ENCODE measurements around the gene MACROH2A1.

MACROH2A1 gene

DNA sequence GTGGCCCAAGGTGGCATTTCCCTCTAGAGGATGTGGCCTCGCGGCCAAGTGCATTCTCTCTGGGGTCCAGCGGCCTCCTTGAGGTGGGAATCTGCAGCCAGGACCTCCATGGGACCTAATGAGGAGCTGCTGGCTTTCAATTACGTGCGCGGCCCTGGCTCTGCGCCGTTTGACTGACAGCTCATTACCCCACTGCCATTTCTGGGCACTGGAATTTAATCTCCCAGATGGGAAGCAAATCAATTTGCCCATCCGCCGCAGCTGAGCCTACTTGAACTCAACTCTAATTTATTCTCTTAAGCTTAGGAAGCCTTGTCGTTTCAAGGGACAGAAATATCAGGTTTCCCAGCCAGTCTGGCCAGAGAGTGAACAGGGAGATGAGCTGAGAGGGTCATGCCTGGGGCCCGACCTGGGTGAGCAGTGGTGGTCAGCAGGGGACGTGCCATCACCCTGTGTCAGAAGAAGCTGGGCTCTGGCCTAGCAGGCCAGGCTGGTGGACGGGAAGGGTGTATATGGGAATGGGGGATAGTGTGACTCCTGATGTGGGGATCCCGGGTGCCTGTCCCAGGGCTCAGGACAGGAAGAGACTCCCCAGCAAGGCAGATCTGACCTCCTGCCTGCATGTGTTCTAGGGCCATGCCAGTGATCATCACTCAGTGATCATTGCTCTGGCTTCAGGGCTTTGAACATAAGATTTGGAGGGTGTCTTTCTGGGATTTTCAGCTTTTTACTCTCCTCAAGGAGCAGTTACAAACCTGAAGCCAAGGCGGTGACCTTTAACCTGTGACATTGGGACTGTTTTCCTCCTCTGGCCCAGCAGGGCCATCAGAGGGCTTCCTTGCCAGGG is 69.7 kb downstream of the MACROH2A1 start:
- DNase-seq = peak; percentile 51

GRCh38 chr5:135328128-135328687 is 70.8 kb downstream of the MACROH2A1 start:
- DNase-seq = peak; percentile 55

- DNase-seq = peak; percentile 44
These were observed 71.5 kb downstream of the MACROH2A1 start for GRCh38 chr5:135327429-135328127.

DNA sequence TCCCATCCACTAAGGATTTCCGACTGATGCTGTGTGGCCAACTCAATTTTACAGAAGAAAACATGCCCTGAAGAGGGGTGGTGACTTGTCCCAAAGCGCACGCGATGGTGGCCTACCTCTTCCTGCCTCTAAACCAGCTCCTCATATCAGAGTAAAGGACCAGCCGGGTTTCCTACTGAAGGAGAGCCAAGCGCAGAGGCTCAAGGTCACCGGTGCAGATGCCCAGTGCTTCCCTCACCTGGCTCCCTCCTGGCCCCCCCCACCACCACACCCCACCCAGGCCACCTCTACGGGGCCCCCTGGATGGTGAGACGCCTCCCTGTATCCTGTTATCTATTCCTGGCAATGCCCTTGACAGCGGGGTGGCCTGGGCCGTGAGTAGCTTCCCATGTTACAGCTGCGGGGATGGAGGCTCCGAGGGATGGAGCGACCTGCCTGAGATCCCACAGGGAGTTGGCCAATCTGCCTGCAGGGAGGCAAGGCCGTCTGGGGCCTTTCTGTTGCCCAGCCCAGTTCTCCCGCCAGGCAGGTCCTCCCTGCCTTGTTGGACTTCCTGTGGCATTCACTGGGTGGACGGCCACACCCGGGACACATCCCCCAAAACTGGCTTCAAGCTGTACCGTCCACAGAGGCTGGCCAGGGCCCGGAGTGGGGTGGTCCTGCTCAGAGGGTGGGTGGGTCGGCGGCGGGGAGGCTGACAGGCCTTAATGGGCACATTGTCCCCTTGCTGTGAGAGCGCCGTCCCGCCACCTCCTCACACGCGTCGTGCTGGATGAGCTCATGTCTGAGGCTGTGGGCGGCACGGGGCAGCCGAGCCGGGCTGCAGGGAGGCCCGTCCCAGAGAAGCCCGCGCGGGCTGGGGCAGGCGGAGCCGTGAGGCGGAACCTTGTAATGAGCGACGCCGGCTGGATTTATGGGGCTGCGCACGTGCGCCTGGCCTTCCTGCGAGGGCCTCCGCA is 72.5 kb downstream of the MACROH2A1 start:
- peak; percentile 58 for DNase-seq

GRCh38 chr5:135324897-135325650 is 74.0 kb downstream of the MACROH2A1 start:
- DNase-seq = peak; percentile 63

GRCh38 chr5:135324160-135324559 is 74.9 kb downstream of the MACROH2A1 start:
- peak; percentile 46 for DNase-seq

GRCh38 chr5:135323701-135324132 is 75.3 kb downstream of the MACROH2A1 start:
- peak; percentile 34 for DNase-seq

GRCh38 chr5:135323227-135323626 is 75.8 kb downstream of the MACROH2A1 start:
- DNase-seq = peak; percentile 27

- no peak for DNase-seq
These were observed 76.3 kb downstream of the MACROH2A1 start for GRCh38 chr5:135322744-135323143.

DNA sequence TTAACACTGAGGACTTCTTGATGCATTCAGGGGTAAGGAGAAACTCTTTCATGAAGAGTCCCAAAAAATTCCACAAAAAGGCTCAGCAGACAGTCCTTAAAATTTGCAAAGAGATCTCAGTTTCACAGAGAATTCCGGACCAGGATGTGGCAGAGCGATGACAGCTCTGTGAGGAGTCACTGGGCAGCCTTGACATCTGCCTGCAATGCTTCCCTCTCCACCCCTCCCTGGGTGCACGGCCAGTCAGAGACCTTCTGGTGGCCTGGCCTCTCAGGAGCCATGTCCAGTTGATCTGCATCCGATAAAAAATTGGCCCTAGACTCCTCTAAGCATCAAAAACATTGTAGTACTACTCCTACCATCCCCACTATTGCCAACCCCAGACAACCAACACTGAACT is 76.8 kb downstream of the MACROH2A1 start:
- peak; percentile 28 for DNase-seq

DNA sequence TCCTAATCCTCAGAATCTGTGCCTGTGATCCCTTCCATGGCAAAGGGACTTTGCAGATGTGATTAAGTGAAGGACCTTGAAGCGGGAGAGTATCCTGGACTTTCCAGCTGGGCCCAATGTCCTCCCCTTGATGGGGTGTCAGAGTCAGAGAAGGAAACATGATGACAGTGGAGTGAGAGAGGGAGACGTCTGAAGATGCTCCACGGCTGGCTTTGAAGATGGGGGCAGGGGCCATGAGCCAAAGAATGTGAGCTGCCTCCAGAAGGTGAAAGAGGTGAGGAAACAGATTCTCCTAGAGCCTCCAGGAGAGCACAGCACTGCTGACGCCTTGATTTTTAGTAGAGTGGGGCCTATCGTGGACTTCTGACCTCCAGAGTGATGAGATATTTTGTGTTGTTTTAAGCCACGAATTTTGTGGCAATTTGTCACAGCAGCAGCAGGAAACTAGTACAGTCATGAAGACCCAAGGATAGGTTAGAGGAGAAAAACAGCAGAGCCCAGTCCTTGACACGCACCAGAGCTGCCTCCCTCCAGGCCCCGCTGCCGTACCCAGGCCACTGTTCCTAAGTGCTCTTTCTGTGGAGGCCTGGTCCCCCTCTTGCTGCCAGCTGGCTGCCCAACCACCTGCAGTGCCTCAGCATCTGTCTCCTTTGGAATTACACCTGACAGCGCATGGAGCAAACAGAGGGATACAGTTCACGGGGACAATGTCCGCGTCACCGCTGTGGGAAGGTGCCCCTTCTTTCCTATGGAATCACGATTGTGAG is 78.1 kb downstream of the MACROH2A1 start:
- peak; percentile 31 for DNase-seq

DNA sequence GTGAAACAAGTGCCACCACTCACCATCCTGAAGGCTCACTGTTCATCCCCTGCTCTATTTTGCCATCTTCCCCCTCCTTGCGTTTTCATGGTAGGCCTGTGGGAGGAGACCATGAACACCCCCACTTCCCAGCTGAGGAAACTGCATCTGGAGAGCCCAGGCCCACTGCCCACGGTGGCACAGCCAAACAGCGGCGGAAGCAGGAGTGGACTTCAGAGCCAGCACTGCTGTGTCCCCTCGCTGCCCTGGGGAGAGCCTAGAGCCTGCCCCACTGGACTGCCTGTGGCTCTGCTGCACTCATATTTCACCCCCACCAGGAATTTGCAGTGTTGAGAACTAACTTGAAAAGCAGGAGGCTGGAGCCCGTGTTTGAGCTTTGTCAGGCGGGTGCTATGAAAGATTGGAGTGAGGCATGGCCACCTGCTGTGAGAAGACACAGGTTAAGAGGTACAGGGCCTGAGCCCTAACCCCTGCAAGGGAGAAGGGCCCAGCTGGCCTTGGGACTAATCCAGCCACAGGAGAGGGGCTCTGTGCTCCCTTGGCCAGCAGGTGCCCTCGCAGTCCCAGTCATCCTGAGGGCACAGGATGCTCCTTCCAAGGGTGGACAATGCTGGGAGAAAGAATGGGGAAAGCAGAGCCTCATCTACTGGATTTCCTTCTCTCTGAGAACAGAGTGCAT is 79.0 kb downstream of the MACROH2A1 start:
- peak; percentile 41 for DNase-seq

DNA sequence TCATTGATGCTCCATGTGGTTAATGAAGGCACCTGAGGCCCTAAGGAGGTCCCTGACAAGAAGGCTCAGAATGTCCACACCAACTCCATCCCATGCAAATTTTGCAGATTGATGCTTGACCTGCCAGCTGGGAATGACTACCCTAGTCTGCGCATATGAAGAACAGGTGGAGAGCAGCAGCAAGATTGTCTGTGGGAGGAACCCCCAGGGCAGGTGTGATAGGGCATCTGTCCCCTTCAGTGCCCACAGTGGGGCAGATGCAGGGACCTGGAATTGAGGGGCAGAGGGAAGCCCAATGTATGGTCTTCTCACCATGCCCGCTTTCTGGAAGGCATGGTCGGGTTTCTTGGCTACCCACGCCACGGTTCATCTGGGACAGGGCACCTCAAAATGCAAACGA is 79.6 kb downstream of the MACROH2A1 start:
- peak; percentile 50 for DNase-seq

DNA sequence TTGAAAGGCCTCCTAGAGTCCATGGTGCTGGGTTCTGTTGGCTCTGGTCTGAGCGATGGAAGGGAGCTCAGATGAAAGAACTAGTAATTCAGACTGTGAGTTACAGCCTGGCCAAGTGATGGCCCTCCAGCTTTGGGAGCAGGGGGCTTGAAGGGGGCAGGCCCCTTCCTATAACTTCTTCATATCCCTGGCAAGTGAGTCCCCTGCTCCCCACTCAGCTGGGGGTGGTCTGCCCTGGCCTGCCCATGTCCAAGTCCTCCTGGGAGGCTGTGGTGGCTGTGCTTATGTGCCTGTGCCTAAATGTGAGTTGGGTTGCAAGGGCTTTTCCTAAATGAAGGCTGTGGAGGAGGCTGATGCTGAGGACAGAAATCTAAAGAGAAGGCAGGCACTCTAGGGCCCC is 80.1 kb downstream of the MACROH2A1 start:
- DNase-seq = peak; percentile 60

DNA sequence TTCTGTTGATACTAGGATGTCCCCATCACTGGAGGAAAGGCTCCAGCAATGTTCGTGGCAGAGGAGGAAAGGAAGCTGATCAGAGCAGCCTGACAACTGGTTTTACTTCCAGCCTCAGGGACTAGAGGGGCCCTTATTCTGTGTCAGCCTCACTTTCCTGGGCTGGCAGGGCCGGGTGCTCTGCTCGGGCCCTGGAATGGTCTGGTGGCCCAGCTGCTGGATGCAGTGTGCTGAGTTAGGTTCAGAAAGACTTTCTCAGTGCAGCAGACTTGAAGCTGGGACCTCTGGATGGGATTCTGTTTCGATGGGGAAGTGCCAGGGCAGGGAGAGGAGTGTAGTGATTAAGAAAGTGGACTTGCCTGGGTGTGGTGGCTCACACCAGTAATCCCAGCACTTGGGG is 81.0 kb downstream of the MACROH2A1 start:
- DNase-seq = peak; percentile 38

DNA sequence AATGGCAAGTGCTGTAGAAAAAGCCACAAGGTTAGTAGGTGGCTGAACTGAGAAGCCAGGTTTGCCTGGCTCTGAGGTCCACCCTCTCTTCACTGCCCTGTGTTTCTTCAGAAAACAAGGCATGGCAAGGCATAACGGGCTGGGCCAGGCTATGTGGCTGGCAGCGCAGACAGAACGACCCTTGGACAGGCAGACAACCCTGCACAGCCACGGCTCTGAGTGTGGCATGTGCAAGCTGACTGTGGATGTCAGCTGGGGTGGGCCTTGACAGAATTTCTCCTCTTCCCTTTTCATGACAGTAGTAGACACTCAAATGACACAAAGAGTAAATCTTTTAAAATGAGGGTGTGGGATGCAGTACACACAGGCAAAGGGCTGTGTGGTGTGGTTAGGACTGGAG is 81.7 kb downstream of the MACROH2A1 start:
- DNase-seq = peak; percentile 39

DNA sequence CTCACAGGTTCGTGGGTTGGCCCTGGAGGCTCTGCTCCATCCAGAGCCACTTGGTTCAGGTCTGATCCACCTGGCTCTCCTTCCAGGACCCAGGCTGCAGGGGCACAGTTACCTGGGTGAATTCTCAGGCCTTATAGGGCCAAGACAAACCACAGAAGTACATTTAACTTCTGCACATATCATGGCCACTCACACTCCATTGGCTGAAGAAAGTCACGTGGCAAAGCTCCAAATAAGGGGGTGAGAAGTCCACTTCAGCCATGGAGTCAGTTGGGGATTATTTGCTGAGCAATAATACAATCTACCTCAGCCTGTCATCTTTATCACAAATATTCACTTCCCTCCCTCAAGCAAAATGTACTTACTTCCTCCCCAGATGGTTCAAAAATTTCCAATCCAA is 83.6 kb downstream of the MACROH2A1 start:
- no peak for DNase-seq

DNA sequence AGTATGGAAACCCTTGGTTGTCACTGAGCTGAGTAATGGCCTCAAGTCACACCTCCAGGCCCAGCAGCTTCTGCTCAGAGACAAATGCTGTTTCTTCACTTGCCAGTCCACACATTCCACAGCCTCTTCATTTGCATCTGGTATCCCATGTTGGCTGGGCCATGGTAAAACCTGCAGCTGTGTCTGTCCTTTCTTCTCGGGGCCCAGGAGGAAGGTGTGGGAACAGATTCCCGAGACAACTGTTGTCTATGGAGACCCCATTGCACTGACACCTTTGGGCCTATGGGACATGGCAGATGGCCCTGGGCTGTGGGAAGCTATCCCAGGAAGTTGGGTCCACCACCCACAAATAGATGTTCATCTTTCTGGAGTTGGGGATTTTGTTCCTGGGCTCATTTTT is 85.1 kb downstream of the MACROH2A1 start:
- no peak for DNase-seq

DNA sequence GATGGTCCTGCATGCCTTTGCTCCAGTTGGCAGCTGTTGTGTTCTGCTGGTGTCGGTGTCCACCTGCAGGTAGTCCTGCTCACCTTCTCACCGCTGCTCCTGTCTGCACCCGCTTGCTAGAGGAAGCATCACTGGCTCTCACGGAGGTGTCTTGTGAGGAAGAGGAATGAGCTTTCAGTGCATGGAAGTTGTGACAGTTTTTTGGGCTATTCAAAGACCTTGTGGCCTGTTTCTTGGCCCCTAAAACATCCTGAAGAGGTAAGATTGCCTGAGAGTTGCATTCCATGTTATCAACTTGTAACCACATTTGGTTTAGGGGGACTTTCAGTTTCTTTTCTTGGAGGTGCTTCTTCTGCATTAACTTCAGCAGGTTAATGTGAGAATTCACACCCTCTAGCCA is 85.6 kb downstream of the MACROH2A1 start:
- peak; percentile 36 for DNase-seq

DNA sequence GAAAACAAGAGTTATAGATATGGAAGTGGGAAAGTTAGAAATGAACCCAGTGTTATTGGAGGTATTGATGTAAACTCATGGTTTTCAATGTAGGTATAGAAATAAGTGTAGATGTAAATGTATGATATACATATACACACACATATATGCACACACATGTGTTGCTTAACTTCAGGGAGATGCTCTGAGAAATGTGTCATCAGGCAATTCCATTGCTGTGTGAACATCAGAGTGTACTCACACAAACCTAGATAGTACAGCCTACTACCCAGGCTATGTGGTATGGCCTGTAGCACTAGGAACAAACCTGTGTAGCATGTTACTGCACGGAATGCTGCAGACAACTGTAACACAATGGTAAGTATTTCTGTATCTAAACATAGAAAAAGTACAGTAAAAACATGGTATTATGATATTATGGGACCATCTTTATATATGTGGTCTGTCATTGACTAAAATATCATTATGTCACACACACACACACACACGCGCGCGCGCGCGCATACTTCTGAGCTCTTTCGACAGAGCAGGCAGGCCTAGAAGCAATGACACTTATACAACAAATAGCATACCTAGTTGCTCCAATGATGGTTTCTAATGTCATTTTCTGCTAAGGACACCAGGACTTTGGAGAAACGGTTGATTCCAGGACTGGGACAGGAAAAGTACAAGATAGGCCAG is 86.6 kb downstream of the MACROH2A1 start:
- peak; percentile 33 for DNase-seq
